H9 (cell line): ENCODE results near the gene PALD1. TPM values are rescaled to one million over a fixed set of nuclear protein-coding genes. Genes with fewer than 3 reads are reported as not detected.

Experiments
- DNase-seq: peaks from one replicate; pipeline ENCODE4 v3.0.0-alpha.2; 2017
- H2AFZ ChIP-seq: one replicate; pipeline ENCODE4 v1.6.1; 2013; ENCODE audit warnings: mild to moderate bottlenecking, low read length, control low read depth, moderate library complexity
- H2AK5ac ChIP-seq: 2 replicates; pipeline ENCODE4 v1.6.1; 2013; ENCODE audit warnings: low read length, control low read depth, mixed read lengths; ENCODE audit not compliant: insufficient read length
- H2BK120ac ChIP-seq: one replicate; pipeline ENCODE4 v1.6.1; 2013; ENCODE audit warnings: low read depth, mild to moderate bottlenecking, low read length, control low read depth, inconsistent platforms; ENCODE audit not compliant: poor library complexity, severe bottlenecking
- H2BK12ac ChIP-seq: 2 replicates; pipeline ENCODE4 v1.6.1; 2013; ENCODE audit warnings: low read length, control low read depth, mixed read lengths, low read depth; ENCODE audit not compliant: insufficient read length
- H2BK15ac ChIP-seq: 2 replicates; pipeline ENCODE4 v1.6.1; 2013; ENCODE audit warnings: low read depth, low read length, control low read depth
- H2BK20ac ChIP-seq: one replicate; pipeline ENCODE4 v1.6.1; 2013; ENCODE audit warnings: low read depth, mild to moderate bottlenecking, low read length, control low read depth, inconsistent platforms; ENCODE audit not compliant: poor library complexity, severe bottlenecking
- H2BK5ac ChIP-seq: 2 replicates; pipeline ENCODE4 v1.6.1; 2013; ENCODE audit warnings: low read length, control low read depth, mixed read lengths; ENCODE audit not compliant: insufficient read length
- H3K14ac ChIP-seq: 2 replicates; pipeline ENCODE4 v1.6.1; 2013; ENCODE audit warnings: low read length, control low read depth; ENCODE audit not compliant: insufficient read depth
- H3K18ac ChIP-seq: 2 replicates; pipeline ENCODE4 v1.6.1; 2013; ENCODE audit warnings: low read depth, mild to moderate bottlenecking, mixed read lengths, low read length, control low read depth; ENCODE audit not compliant: insufficient read length
- H3K23ac ChIP-seq: 2 replicates; pipeline ENCODE4 v1.6.1; 2013; ENCODE audit warnings: low read length, control low read depth, mixed read lengths, low read depth; ENCODE audit not compliant: insufficient read length
- H3K23me2 ChIP-seq: 2 replicates; pipeline ENCODE4 v1.6.1; 2013; ENCODE audit warnings: low read depth, mild to moderate bottlenecking, mixed read lengths, low read length, control low read depth; ENCODE audit not compliant: insufficient read length, poor library complexity, severe bottlenecking
- H3K27ac ChIP-seq: 2 replicates; pipeline ENCODE4 v1.5.1; 2013; ENCODE audit warnings: low read length, control low read depth, mixed read lengths, low read depth; ENCODE audit not compliant: insufficient read length
- H3K27me3 ChIP-seq: 2 replicates; pipeline ENCODE4 v1.6.1; 2013; ENCODE audit warnings: low read length, control low read depth, inconsistent platforms; ENCODE audit not compliant: insufficient read depth
- H3K4ac ChIP-seq: 2 replicates; pipeline ENCODE4 v1.6.1; 2013; ENCODE audit warnings: low read depth, mild to moderate bottlenecking, control low read depth, inconsistent platforms, low read length, moderate library complexity
- H3K4me1 ChIP-seq: 2 replicates; pipeline ENCODE4 v1.6.1; 2013; ENCODE audit warnings: low read length, control low read depth, inconsistent platforms; ENCODE audit not compliant: insufficient read depth
- H3K4me2 ChIP-seq: 2 replicates; pipeline ENCODE4 v1.6.1; 2013; ENCODE audit warnings: low read length, control low read depth, mixed read lengths; ENCODE audit not compliant: insufficient read length, insufficient read depth
- H3K56ac ChIP-seq: 2 replicates; pipeline ENCODE4 v1.6.1; 2013; ENCODE audit warnings: low read depth, mild to moderate bottlenecking, mixed read lengths, low read length, control low read depth; ENCODE audit not compliant: insufficient read length
- H3K79me1 ChIP-seq: 2 replicates; pipeline ENCODE4 v1.6.1; 2013; ENCODE audit warnings: low read depth, mild to moderate bottlenecking, moderate library complexity, low read length, control low read depth, inconsistent platforms; ENCODE audit not compliant: insufficient read depth, poor library complexity, severe bottlenecking
- H3K79me2 ChIP-seq: 2 replicates; pipeline ENCODE4 v1.6.1; 2013; ENCODE audit warnings: low read length, control low read depth, inconsistent platforms; ENCODE audit not compliant: insufficient read depth
- H3K9ac ChIP-seq: 2 replicates; pipeline ENCODE4 v1.6.1; 2013; ENCODE audit warnings: low read length, control low read depth, mixed read lengths; ENCODE audit not compliant: insufficient read length; ENCODE audit errors: extremely low read depth
- H3K9me3 ChIP-seq: one replicate; pipeline ENCODE4 v1.6.1; 2013; ENCODE audit warnings: low read depth, low read length, inconsistent platforms; ENCODE audit not compliant: control insufficient read depth
- H3T11ph ChIP-seq: one replicate; pipeline ENCODE4 v1.6.1; 2013; ENCODE audit warnings: mild to moderate bottlenecking, low read length, control low read depth, inconsistent platforms
- H4K20me1 ChIP-seq: one replicate; pipeline ENCODE4 v1.6.1; 2013; ENCODE audit not compliant: control insufficient read depth, insufficient read length, insufficient read depth
- H4K5ac ChIP-seq: 2 replicates; pipeline ENCODE4 v1.6.1; 2013; ENCODE audit warnings: low read depth, mild to moderate bottlenecking, mixed read lengths, low read length, control low read depth; ENCODE audit not compliant: insufficient read length
- H4K8ac ChIP-seq: replicated peaks from 2 replicates; pipeline ENCODE4 v1.6.1; 2013; ENCODE audit warnings: low read length, control low read depth, mixed read lengths, low read depth; ENCODE audit not compliant: insufficient read length
- H4K91ac ChIP-seq: 2 replicates; pipeline ENCODE4 v1.6.1; 2013; ENCODE audit warnings: low read depth, mild to moderate bottlenecking, moderate library complexity, mixed read lengths, low read length, control low read depth; ENCODE audit not compliant: insufficient read length
- H3K27ac Mint-ChIP-seq, 3 experiments: 2 replicates in 2 of 3; 3 replicates in 1 of 3; pipeline ENCODE4 v1.8.0; 2020 to 2021; ENCODE audit warnings: mixed read lengths in 3 of 3, mild to moderate bottlenecking in 1 of 3, moderate library complexity in 1 of 3
- H3K27me3 Mint-ChIP-seq: 2 replicates; pipeline ENCODE4 v1.8.0; 2021; ENCODE audit warnings: low read depth, mild to moderate bottlenecking, moderate library complexity, mixed read lengths
- H3K36me3 Mint-ChIP-seq, 3 experiments: 2 replicates in 2 of 3; 3 replicates in 1 of 3; pipeline ENCODE4 v1.8.0; 2020 to 2021; ENCODE audit warnings: low read depth in 3 of 3, mixed read lengths in 3 of 3; ENCODE audit not compliant: insufficient read depth in 1 of 3
- H3K4me1 Mint-ChIP-seq, 2 experiments: 2 replicates each; pipeline ENCODE4 v1.8.0; 2020; ENCODE audit warnings: mixed read lengths in 2 of 2
- H3K4me3 Mint-ChIP-seq, 2 experiments: 2 replicates in 1 of 2; 3 replicates in 1 of 2; pipeline ENCODE4 v1.8.0; 2020 to 2021; ENCODE audit warnings: mild to moderate bottlenecking in 2 of 2, mixed read lengths in 2 of 2, moderate library complexity in 1 of 2
- H3K9me3 Mint-ChIP-seq, 2 experiments: 2 replicates in 1 of 2; 3 replicates in 1 of 2; pipeline ENCODE4 v1.8.0; 2020; ENCODE audit warnings: mild to moderate bottlenecking in 2 of 2, mixed read lengths in 2 of 2, moderate library complexity in 1 of 2
- CTCF ChIP-seq: fragments of 200-600 bp; sonication (generic); conservative IDR thresholded peaks from 3 replicates; pipeline ENCODE4 v1.8.0; 2021; ENCODE audit warnings: antibody characterized with exemption, mild to moderate bottlenecking
- WGBS: extraction: QIAGEN DNeasy Blood & Tissue Kit; methylation state at CpG from one replicate; pipeline ENCODE4 v1.1.7; 2013; ENCODE audit warnings: missing lambda C conversion rate, low lambda C conversion rate, mixed read lengths; ENCODE audit not compliant: insufficient read length; ENCODE audit errors: extremely low coverage; 5-methylcytosine and 5-hydroxymethylcytosine counted together
- total RNA-seq: library from RNA; stranded (reverse); gene quantifications from 2 replicates; pipeline ENCODE4 v1.2.1, GENCODE V29; 2021

Gene PALD1
- total RNA-seq, 1 experiment from 2014 or later: 21.1 TPM

GRCh38 chr10:70499836-70500167, 21.2 kb downstream of the PALD1 start:
- Mint-ChIP-seq H3K27ac (peak overlapping the region; percentile 29 to 50 (median 42); a peak in 5 of 7 replicates), H3K9me3 (no peaks in the 10 kb centered on the region), H3K27me3 (no peaks in the 10 kb centered on the region), H3K4me3 (no peak overlapping the region), H3K4me1 (peaks cover 17 to 25% of the 10 kb centered on the region in 2 experiments), H3K36me3 (no peaks in the 10 kb centered on the region; a peak in 1 of 7 replicates)
- Histone ChIP-seq H3K4ac (no peak overlapping the region), H3K79me1 (no peaks in the 10 kb centered on the region), H3K14ac (no peak overlapping the region), H3T11ph (no peak overlapping the region), H3K4me2 (no peak overlapping the region), H3K4me1 (no peaks in the 10 kb centered on the region; the same call in 1 of the 2 replicates), H2BK20ac (no peak overlapping the region), H2BK120ac (no peak overlapping the region), H3K9me3 (no peaks in the 10 kb centered on the region), H3K23me2 (no peaks in the 10 kb centered on the region), H3K27ac (no peak overlapping the region), H2AK5ac (no peak overlapping the region), H4K5ac (peak overlapping the region; percentile 68), H3K18ac (no peak overlapping the region), H4K20me1 (peaks cover 3% of the 10 kb centered on the region), H2BK12ac (no peak overlapping the region), H3K56ac (no peak overlapping the region), H3K23ac (no peak overlapping the region), H4K91ac (no peak overlapping the region), H3K9ac (no peak overlapping the region), H2BK15ac (no peak overlapping the region), H2AFZ (no peak overlapping the region), H3K79me2 (peaks cover 10% of the 10 kb centered on the region; the same call in 1 of the 2 replicates), H2BK5ac (no peak overlapping the region), H3K27me3 (no peaks in the 10 kb centered on the region), H4K8ac (peak overlapping the region; percentile 72)
- no peak for TF ChIP-seq CTCF
- no peak for DNase-seq
- no CpG with 5 or more reads among the region's 4 CpGs for WGBS
